ENCODE results near the gene TRPM4. TPM values are rescaled to one million over a fixed set of nuclear protein-coding genes. Genes with fewer than 3 reads are reported as not detected.

Gene TRPM4
- total and polyA plus RNA-seq, 2 of the 8 experiments (the other 6 are each of a cell fraction or from before 2014, with no cell fraction given): 11.3 to 13.3 TPM

DNA sequence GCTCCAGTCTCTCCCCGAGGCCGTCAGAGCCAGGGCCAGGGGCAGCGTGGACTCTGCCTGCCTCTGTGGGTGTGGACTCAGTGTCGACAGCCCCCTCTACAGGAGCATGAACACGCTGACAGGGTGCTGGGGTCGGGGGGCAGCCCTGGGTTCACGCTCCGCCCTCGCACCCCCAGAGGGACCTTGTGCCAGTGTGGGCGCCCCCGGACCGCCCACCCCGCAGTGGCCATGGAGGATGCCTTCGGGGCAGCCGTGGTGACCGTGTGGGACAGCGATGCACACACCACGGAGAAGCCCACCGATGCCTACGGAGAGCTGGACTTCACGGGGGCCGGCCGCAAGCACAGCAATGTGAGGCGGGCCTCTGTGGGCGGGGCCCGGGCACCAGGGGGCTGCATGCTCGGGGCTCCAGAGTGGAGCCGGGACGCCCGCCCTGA is 8.3 kb downstream of the TRPM4 start:
- H2BK20ac ChIP-seq (ENCODE audit: low read length): no peak overlapping the region
- H3K27me3 ChIP-seq (replicated peaks in 1 of 4; ENCODE audit: control insufficient read depth in 3 of 4, extremely low read depth in 1 of 4, insufficient read depth in 3 of 4, low read length in 3 of 4): peaks cover 0 to 5% (median 2%) of the 10 kb centered on the region in 4 experiments; a peak in 3 of 7 replicates
- H3K79me2 ChIP-seq (ENCODE audit: control insufficient read depth in 1 of 2, insufficient read depth in 2 of 2, low read length in 2 of 2): no peaks in the 10 kb centered on the region
- H4K20me1 ChIP-seq (replicated peaks in 1 of 2; ENCODE audit: control insufficient read depth in 1 of 2, insufficient read depth in 2 of 2, low read length in 2 of 2): no peaks in the 10 kb centered on the region
- peak overlapping the region; percentile 73 for H4K91ac ChIP-seq (replicated peaks; ENCODE audit: insufficient read length, low read length)
- H3K79me1 ChIP-seq (ENCODE audit: low read depth, low read length): no peaks in the 10 kb centered on the region
- H3K4me1 ChIP-seq (replicated peaks in 1 of 4; ENCODE audit: control insufficient read depth in 3 of 4, insufficient read depth in 4 of 4, low read length in 3 of 4): peaks cover 0 to 12% (median 8%) of the 10 kb centered on the region in 4 experiments; a peak in 6 of 7 replicates
- H3K56ac ChIP-seq (replicated peaks; ENCODE audit: insufficient read length, low read depth, low read length): no peak overlapping the region
- H3K27ac ChIP-seq (ENCODE audit: low read depth, low read length): no peak overlapping the region
- no peak overlapping the region; the same call in 1 of the 2 replicates for H2AFZ ChIP-seq (ENCODE audit: low read length)
- H2AK5ac ChIP-seq (ENCODE audit: low read depth, low read length): no peak overlapping the region
- no peak overlapping the region for H3K4ac ChIP-seq (replicated peaks; ENCODE audit: insufficient read length, low read depth, low read length)
- H4K8ac ChIP-seq (ENCODE audit: extremely low read depth, insufficient read depth, low read length): peak overlapping the region; percentile 89; the same call in 1 of the 2 replicates
- no peak overlapping the region for H2BK15ac ChIP-seq (ENCODE audit: low read length)
- peak overlapping the region; percentile 26 for H4K5ac ChIP-seq (ENCODE audit: insufficient read length, low read depth, low read length)
- H3K4me2 ChIP-seq (ENCODE audit: insufficient read depth in 1 of 2, low read depth in 2 of 2, low read length in 2 of 2): peak overlapping the region; percentile 56 to 93
- H3K14ac ChIP-seq (ENCODE audit: insufficient read length): no peak overlapping the region
- H3K18ac ChIP-seq (ENCODE audit: extremely low read depth, low read length): no peak overlapping the region; the same call in 1 of the 2 replicates
- H2BK12ac ChIP-seq (ENCODE audit: low read depth, low read length): no peak overlapping the region
- H3K23ac ChIP-seq (ENCODE audit: insufficient read length): no peak overlapping the region
- no peak overlapping the region for H2BK120ac ChIP-seq (replicated peaks; ENCODE audit: low read depth, low read length)
- no peaks in the 10 kb centered on the region for H3K9me3 ChIP-seq (ENCODE audit: insufficient read depth in 2 of 2, low read depth in 1 of 2, low read length in 1 of 2)
- H3K4me3 ChIP-seq (ENCODE audit: extremely low read depth in 1 of 4, insufficient read depth in 2 of 4, low read depth in 3 of 4, low read length in 4 of 4): peak overlapping the region; percentile 19 to 62 (median 44)
- no peak overlapping the region for H2BK5ac ChIP-seq (ENCODE audit: low read depth, low read length)
- ChIA-PET POLR2A (ENCODE audit: partially characterized antibody) (interaction anchor here (0.5 to 1.6 kb wide), 2 partner anchors 20 to 223 kb away, joined by 3 to 4 read pairs; no protein-coding TSS in a partner anchor), CTCF (ENCODE audit: partially characterized antibody) (interaction anchor here (0.8 to 3.6 kb wide), 7 partner anchors 11 to 68 kb away, joined by 3 to 15 read pairs (median 7); no protein-coding TSS in a partner anchor)
- 22% methylated on average over 16 of the region's 30 CpGs; no CpG with 5 or more reads in 1 of the 2 experiments for WGBS, 2 experiments (ENCODE audit: extremely low coverage in 1 of 2, insufficient coverage in 1 of 2, insufficient read length in 1 of 2, insufficient replicate concordance in 2 of 2, low coverage in 1 of 2, low lambda C conversion rate in 2 of 2, missing lambda C conversion rate in 1 of 2)
- DNase-seq (ENCODE audit: low read depth in 1 of 2, low spot score in 2 of 2) (peak in 1 of 2 experiments; percentile 80), FAIRE-seq (no peak)
- peaks cover 1% of the 10 kb centered on the region; the same call in 1 of the 2 replicates for H3K23me2 ChIP-seq (ENCODE audit: low read depth, low read length)
- H3K9ac ChIP-seq (replicated peaks in 1 of 4; ENCODE audit: extremely low read depth in 1 of 4, low read depth in 3 of 4, low read length in 3 of 4): no peak overlapping the region
- H3K36me3 ChIP-seq (ENCODE audit: control insufficient read depth in 2 of 4, insufficient read depth in 4 of 4, low read length in 3 of 4): no peaks in the 10 kb centered on the region
- TF ChIP-seq RFX5 (IDR thresholded peaks at IDR 0.05; ENCODE audit: borderline replicate concordance, low read depth, low read length) (no peak), TAF7 (optimal IDR thresholded peaks at IDR 0.05; ENCODE audit: borderline replicate concordance, low read depth, low read length) (no peak), SIX5 (IDR thresholded peaks at IDR 0.05; ENCODE audit: low read depth, low read length) (no peak), CTBP2 (IDR thresholded peaks at IDR 0.05; ENCODE audit: borderline replicate concordance, insufficient read depth, insufficient read length, low read length) (no peak), HDAC2 (IDR thresholded peaks at IDR 0.05; ENCODE audit: borderline replicate concordance in 1 of 2, low read depth in 2 of 2, low read length in 2 of 2) (0 out of 4 replicates have a peak, but pooled peaks of 1 of the 2 experiments have one; percentile 25), NRF1 (IDR thresholded peaks at IDR 0.05; ENCODE audit: low read depth, low read length) (no peak), RBBP5 (IDR thresholded peaks at IDR 0.05; ENCODE audit: borderline replicate concordance, low read depth, low read length) (no peak), SIN3A (conservative IDR thresholded peaks at IDR 0.05 in 1 of 2, IDR thresholded peaks at IDR 0.05 in 1 of 2; ENCODE audit: low read depth in 1 of 2, low read length in 2 of 2) (no peak), RNF2 (IDR thresholded peaks at IDR 0.05; ENCODE audit: borderline replicate concordance, low read depth, low read length, missing control alignments, poor library complexity, severe bottlenecking) (no peak), RAD21 (IDR thresholded peaks at IDR 0.05 in 1 of 2, conservative IDR thresholded peaks at IDR 0.05 in 1 of 2; ENCODE audit: low read depth in 2 of 2, low read length in 2 of 2) (peak; percentile 29 to 32; a peak in 3 of 4 replicates), POLR2A (IDR thresholded peaks at IDR 0.05; ENCODE audit: control extremely low read depth in 1 of 2, low read depth in 2 of 2, low read length in 2 of 2) (no peak)
